ENCODE data around the gene POTEC. TPM values are rescaled to one million over a fixed set of nuclear protein-coding genes. Genes with fewer than 3 reads are reported as not detected.
"Not testable (repeated sequence)": the region's sequence is repeated elsewhere in the genome, so short reads cannot be mapped to it uniquely, and the experiment has no call there.

POTEC gene
- total RNA-seq (2022), result not detected in 2 replicates
- Bru-seq, nascent RNA, result not detected
- not detected for BruChase-seq, experiment 1, labeled RNA remaining after a 6-hour chase
- not detected for BruChase-seq, experiment 2, labeled RNA remaining after a 2-hour chase
- long read RNA-seq, result 0 reads

DNA sequence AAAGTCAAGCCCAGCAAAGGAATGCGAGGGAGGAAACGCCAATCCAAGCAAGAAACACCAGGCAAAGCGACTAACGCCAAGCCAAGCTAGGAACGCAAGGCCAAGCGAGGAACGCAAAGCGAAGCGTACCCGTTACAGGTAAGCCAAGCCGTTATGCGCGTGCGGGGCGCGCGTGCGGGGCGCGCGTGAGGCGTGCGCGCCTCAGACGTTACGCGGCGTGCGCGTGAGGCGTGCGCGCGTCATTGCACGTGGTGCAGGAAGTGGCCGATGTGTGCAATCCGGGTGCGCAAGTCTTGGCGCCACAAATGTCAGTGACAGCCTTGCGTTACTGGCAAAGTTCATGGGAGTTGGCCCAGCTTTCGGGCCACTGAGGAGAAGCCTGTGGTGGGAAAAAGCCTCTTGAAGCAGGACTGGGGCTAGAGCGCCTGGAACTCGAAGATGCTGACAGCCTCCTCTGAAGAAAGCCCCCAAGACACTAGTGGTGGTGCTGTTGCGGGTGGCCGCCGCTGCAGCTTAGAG lies at the start of gene POTEC:
POTEC (minus strand) TSS at position 155 of the 519 bp plus-strand sequence. CDS start 454 bp downstream, outside the sequence.
- DNase-seq; H3K9me3 Mint-ChIP-seq (ENCODE audit: low read depth, unreplicated experiment); CTCF ChIA-PET; BruUV-seq (replicated peaks); H3K4me3 Mint-ChIP-seq (ENCODE audit: low read depth, unreplicated experiment); H3K4me1 Mint-ChIP-seq (ENCODE audit: low read depth, unreplicated experiment); H3K36me3 Mint-ChIP-seq (ENCODE audit: insufficient read depth, unreplicated experiment); H3K27me3 Mint-ChIP-seq (ENCODE audit: unreplicated experiment); intact Hi-C loops (cut with micrococcal nuclease; ENCODE audit: unreplicated experiment); H3K27ac Mint-ChIP-seq (ENCODE audit: unreplicated experiment): not testable (repeated sequence)

DNA sequence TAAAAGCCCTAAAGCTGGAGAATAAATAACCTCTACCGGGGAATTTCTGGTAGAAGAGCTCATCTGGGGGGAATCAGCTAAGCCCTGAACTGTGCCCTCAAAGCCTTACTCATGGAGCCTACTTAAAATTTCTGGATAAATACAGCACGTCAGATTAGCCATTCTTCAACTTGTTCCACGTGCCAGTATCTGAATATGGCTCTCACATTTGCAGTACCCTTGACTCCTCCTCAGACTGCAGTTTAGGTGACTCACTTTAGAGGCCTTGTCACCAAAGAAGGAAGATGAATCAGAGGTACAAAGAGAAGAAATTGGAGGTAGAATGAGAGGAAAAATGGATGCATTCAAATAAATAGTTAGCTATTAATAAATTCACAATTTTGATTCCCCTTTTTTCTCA lies 34.6 kb upstream of the POTEC start:
- H3K9me3 Mint-ChIP-seq (ENCODE audit: low read depth, unreplicated experiment), result peaks cover 6% of the 10 kb centered on the region
- no peak for DNase-seq
- no peaks in the 10 kb centered on the region for H3K4me1 Mint-ChIP-seq (ENCODE audit: low read depth, unreplicated experiment)
- H3K27me3 Mint-ChIP-seq (ENCODE audit: unreplicated experiment), result no peaks in the 10 kb centered on the region
- CTCF ChIA-PET, result no interaction called here
- H3K27ac Mint-ChIP-seq (ENCODE audit: unreplicated experiment), result no peak overlapping the region
- H3K4me3 Mint-ChIP-seq (ENCODE audit: low read depth, unreplicated experiment), result no peak overlapping the region
- intact Hi-C loops (cut with micrococcal nuclease; ENCODE audit: unreplicated experiment), result no loop called here
- TF ChIP-seq, protein P1, sequence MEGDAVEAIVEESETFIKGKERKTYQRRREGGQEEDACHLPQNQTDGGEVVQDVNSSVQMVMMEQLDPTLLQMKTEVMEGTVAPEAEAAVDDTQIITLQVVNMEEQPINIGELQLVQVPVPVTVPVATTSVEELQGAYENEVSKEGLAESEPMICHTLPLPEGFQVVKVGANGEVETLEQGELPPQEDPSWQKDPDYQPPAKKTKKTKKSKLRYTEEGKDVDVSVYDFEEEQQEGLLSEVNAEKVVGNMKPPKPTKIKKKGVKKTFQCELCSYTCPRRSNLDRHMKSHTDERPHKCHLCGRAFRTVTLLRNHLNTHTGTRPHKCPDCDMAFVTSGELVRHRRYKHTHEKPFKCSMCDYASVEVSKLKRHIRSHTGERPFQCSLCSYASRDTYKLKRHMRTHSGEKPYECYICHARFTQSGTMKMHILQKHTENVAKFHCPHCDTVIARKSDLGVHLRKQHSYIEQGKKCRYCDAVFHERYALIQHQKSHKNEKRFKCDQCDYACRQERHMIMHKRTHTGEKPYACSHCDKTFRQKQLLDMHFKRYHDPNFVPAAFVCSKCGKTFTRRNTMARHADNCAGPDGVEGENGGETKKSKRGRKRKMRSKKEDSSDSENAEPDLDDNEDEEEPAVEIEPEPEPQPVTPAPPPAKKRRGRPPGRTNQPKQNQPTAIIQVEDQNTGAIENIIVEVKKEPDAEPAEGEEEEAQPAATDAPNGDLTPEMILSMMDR (IDR thresholded peaks at IDR 0.05; ENCODE audit: unreplicated experiment), result no peak
- no TSS peak for BruUV-seq (replicated peaks)
- H3K36me3 Mint-ChIP-seq (ENCODE audit: insufficient read depth, unreplicated experiment), result no peaks in the 10 kb centered on the region

DNA sequence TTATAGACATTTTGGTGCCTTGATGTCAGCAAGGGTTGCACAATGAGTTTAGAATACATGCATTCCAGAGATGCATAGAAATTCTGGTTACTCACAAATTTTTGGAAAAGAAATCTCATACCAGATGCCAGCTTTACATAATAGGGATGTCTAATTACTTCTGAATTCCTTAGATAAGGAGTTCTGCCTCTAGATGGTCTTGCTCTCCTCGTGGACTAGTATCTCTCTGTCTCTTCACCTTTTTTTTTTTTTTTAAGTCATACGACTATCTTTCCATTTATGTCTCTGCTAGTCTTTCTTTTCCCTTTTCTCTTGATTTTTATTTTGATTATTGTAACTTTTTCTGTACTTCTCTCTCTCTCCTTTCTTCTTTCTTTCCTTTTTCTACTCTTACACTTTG lies 16.1 kb upstream of the POTEC start:
- H3K27me3 Mint-ChIP-seq (ENCODE audit: unreplicated experiment); H3K4me1 Mint-ChIP-seq (ENCODE audit: low read depth, unreplicated experiment); intact Hi-C loops (cut with micrococcal nuclease; ENCODE audit: unreplicated experiment); CTCF ChIA-PET; DNase-seq; H3K27ac Mint-ChIP-seq (ENCODE audit: unreplicated experiment); H3K9me3 Mint-ChIP-seq (ENCODE audit: low read depth, unreplicated experiment); H3K4me3 Mint-ChIP-seq (ENCODE audit: low read depth, unreplicated experiment); H3K36me3 Mint-ChIP-seq (ENCODE audit: insufficient read depth, unreplicated experiment); BruUV-seq (replicated peaks): not testable (repeated sequence)

DNA sequence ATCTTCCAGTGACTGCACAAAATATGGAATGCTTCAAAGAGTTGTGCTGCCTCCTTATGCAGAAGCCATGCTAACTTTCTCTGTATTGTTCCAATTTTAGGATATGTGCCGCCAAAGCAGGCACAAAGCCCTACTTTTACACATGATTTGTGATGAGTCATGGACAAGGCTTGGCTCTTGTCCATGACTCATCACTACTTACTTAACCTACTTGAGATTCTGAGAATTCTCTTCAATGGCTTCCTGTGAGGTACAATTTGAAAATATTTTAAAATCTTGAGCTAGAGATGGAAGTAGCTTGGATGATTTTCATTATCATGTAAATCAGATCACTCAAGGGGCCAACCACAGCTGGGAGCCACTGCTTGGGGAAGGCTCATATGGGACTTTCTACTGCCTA lies 11.7 kb downstream of the POTEC start:
- DNase-seq; H3K36me3 Mint-ChIP-seq (ENCODE audit: insufficient read depth, unreplicated experiment); H3K9me3 Mint-ChIP-seq (ENCODE audit: low read depth, unreplicated experiment); CTCF ChIA-PET; H3K27ac Mint-ChIP-seq (ENCODE audit: unreplicated experiment); H3K27me3 Mint-ChIP-seq (ENCODE audit: unreplicated experiment); BruUV-seq (replicated peaks); intact Hi-C loops (cut with micrococcal nuclease; ENCODE audit: unreplicated experiment); H3K4me1 Mint-ChIP-seq (ENCODE audit: low read depth, unreplicated experiment); H3K4me3 Mint-ChIP-seq (ENCODE audit: low read depth, unreplicated experiment): not testable (repeated sequence)

DNA sequence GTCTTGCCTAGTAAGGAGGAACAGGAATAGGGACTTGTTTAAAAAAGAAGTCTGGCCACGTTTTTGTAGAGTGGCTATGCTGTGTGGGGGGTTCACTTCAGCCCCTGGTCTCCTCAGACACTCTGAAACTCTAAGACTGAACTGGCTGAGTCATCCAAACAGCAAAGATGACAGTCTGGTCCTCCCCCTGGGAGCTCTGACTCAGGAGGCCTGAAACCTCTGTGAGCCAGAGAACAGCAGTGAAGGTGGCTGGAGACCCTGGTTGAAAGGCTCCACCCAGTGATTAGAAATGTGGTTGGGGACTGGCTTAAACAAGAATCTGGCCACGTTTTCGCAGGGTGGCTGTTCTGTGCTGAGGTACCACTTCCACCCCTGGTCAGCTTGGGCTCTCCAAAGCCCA lies 32.7 kb downstream of the POTEC start:
- H3K9me3 Mint-ChIP-seq (ENCODE audit: low read depth, unreplicated experiment); DNase-seq; BruUV-seq (replicated peaks); H3K4me1 Mint-ChIP-seq (ENCODE audit: low read depth, unreplicated experiment); H3K27me3 Mint-ChIP-seq (ENCODE audit: unreplicated experiment); H3K4me3 Mint-ChIP-seq (ENCODE audit: low read depth, unreplicated experiment); H3K36me3 Mint-ChIP-seq (ENCODE audit: insufficient read depth, unreplicated experiment); H3K27ac Mint-ChIP-seq (ENCODE audit: unreplicated experiment); intact Hi-C loops (cut with micrococcal nuclease; ENCODE audit: unreplicated experiment); CTCF ChIA-PET: not testable (repeated sequence)

DNA sequence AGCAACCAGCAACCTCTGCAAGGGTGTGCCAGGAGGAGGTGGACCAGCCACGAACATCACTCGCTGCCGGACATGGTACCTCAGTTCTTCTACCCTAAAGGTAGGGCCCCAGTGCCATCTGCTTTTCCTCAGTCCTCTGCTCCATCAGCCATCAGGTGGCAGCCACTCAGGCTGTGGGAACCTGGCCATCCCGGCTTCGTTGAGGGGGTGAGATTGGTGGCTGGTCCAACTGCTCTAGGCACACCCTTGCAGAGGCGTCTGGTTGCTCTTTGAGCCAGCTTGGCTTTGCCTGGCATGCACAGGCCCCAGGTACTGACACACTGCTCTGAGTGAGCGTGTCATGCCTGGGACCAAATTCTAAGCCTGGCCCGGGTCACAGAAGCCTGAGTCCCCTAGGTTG lies 39.7 kb downstream of the POTEC start:
- H3K36me3 Mint-ChIP-seq (ENCODE audit: insufficient read depth, unreplicated experiment); H3K9me3 Mint-ChIP-seq (ENCODE audit: low read depth, unreplicated experiment); H3K27ac Mint-ChIP-seq (ENCODE audit: unreplicated experiment); H3K4me3 Mint-ChIP-seq (ENCODE audit: low read depth, unreplicated experiment); H3K4me1 Mint-ChIP-seq (ENCODE audit: low read depth, unreplicated experiment); BruUV-seq (replicated peaks); CTCF ChIA-PET; H3K27me3 Mint-ChIP-seq (ENCODE audit: unreplicated experiment); intact Hi-C loops (cut with micrococcal nuclease; ENCODE audit: unreplicated experiment); DNase-seq: not testable (repeated sequence)

DNA sequence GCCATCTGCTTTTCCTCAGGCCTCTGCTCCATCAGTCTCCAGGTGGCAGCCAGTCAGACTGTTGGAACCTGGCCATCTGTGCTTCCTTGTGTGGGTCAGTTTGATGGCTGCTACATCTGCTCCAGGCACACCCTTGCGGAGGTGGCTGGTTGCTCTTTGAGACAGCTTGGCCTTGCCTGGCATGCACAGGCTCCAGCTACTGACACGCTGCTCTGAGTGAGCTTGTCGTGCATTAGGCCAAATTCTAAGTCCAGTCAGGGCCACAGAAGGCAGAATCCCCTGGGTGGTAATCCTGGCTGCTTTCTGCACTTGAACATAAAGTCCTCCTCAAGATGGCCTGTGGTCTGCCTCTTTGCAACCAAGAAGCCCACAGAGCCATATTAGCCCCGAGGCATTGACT lies 41.5 kb downstream of the POTEC start:
- H3K27me3 Mint-ChIP-seq (ENCODE audit: unreplicated experiment); CTCF ChIA-PET; H3K36me3 Mint-ChIP-seq (ENCODE audit: insufficient read depth, unreplicated experiment); BruUV-seq (replicated peaks); H3K4me3 Mint-ChIP-seq (ENCODE audit: low read depth, unreplicated experiment); H3K4me1 Mint-ChIP-seq (ENCODE audit: low read depth, unreplicated experiment); H3K9me3 Mint-ChIP-seq (ENCODE audit: low read depth, unreplicated experiment); DNase-seq; H3K27ac Mint-ChIP-seq (ENCODE audit: unreplicated experiment); intact Hi-C loops (cut with micrococcal nuclease; ENCODE audit: unreplicated experiment): not testable (repeated sequence)

DNA sequence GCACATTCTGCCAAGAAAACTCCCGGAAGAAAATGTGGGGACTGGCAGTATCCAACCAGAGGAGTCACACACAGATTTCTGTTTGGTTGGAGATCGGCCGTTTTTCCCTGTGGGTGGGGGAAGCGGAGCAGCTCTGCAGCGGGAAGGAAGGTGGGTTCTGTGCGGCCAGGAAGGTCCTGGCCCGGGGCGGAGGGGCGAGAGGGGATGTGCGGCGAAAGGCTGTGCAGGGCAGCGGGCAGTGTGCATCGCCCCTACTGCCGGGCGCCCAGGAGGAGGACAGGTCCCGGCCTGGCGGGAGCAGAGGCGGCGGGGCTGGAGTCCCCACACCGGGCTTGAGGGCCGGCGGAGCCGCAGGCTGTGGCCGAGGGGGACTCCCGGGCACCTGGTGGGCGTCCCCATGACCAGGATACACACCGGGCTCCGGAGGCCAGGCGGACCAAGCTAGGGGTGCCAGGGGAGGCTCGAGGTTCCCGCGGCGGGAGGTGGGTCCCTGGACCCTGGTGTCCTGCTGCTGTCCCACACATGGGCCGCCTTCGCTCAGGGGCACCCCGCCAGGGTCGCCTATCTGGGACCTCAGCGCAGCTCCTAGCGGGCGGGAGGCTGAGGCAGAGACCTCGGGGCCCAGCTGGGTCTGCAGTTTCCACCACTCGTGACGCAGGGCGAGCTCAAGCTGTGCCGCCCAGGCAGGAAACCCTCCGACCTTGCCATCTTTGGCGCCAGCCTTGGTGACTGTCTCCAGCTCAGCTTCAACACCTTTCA lies 54.0 kb downstream of the POTEC start:
- DNase-seq; H3K27ac Mint-ChIP-seq (ENCODE audit: unreplicated experiment); H3K4me3 Mint-ChIP-seq (ENCODE audit: low read depth, unreplicated experiment); BruUV-seq (replicated peaks); intact Hi-C loops (cut with micrococcal nuclease; ENCODE audit: unreplicated experiment); H3K36me3 Mint-ChIP-seq (ENCODE audit: insufficient read depth, unreplicated experiment); CTCF ChIA-PET; H3K4me1 Mint-ChIP-seq (ENCODE audit: low read depth, unreplicated experiment); H3K27me3 Mint-ChIP-seq (ENCODE audit: unreplicated experiment): not testable (repeated sequence)
- H3K9me3 Mint-ChIP-seq (ENCODE audit: low read depth, unreplicated experiment), result peaks cover 12% of the 10 kb centered on the region

DNA sequence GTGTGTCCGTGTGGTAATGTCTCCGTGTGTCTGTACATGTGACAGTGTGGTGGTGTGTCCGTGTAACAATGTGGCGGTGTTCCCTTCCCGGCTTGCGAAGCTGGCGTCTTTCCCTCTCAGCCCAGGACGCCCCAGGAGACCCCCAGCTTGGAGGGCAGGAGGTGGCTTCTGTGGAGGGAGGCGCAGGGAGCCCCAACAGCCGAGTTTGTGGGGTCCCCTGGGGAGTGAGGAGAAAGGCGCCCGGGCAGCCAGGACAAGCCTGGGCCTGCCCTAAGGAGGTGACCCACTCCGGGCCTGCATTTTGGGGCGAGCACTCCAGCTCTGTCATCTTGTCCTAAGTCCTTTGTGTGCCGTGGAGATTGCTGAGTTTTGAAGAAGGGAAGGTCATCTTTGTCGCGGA lies 54.6 kb downstream of the POTEC start:
- H3K27ac Mint-ChIP-seq (ENCODE audit: unreplicated experiment); DNase-seq; BruUV-seq (replicated peaks); intact Hi-C loops (cut with micrococcal nuclease; ENCODE audit: unreplicated experiment); H3K4me3 Mint-ChIP-seq (ENCODE audit: low read depth, unreplicated experiment); H3K4me1 Mint-ChIP-seq (ENCODE audit: low read depth, unreplicated experiment); H3K36me3 Mint-ChIP-seq (ENCODE audit: insufficient read depth, unreplicated experiment); CTCF ChIA-PET; H3K27me3 Mint-ChIP-seq (ENCODE audit: unreplicated experiment): not testable (repeated sequence)
- peaks cover 12% of the 10 kb centered on the region for H3K9me3 Mint-ChIP-seq (ENCODE audit: low read depth, unreplicated experiment)

Measured in Calu3 (cell line).